Smooth muscle cell (in vitro differentiated cells): Measurements from ENCODE around the gene FSTL4. TPM values are rescaled to one million over a fixed set of nuclear protein-coding genes. Genes with fewer than 3 reads are reported as not detected.

Experiments used
- DNase-seq: peaks from one replicate; lab custom pipeline; 2025; ENCODE audit not compliant: unreplicated experiment; lab: John Stamatoyannopoulos, UW
- H2AFZ ChIP-seq: fragments of 200-600 bp; sonication (generic); 2 replicates; pipeline ENCODE4 v1.6.0; 2016; ENCODE audit warnings: antibody characterized with exemption, low read depth, mild to moderate bottlenecking
- H3F3A ChIP-seq: fragments of 200-600 bp; sonication (generic); 2 replicates; pipeline ENCODE4 v1.6.0; 2017; ENCODE audit warnings: antibody characterized with exemption, low read depth
- H3K27ac ChIP-seq: fragments of 200-600 bp; sonication (generic); 2 replicates; pipeline ENCODE4 v1.5.1; 2016; ENCODE audit warnings: low read depth, mild to moderate bottlenecking
- H3K27me3 ChIP-seq: fragments of 200-600 bp; sonication (generic); 2 replicates; pipeline ENCODE4 v1.6.1; 2016; ENCODE audit warnings: low read depth, mild to moderate bottlenecking
- H3K36me3 ChIP-seq: fragments of 200-600 bp; sonication (generic); 2 replicates; pipeline ENCODE4 v1.5.1; 2016; ENCODE audit warnings: low read depth
- H3K4me1 ChIP-seq: fragments of 200-600 bp; sonication (generic); 2 replicates; pipeline ENCODE4 v1.5.1; 2016; ENCODE audit warnings: low read depth
- H3K4me2 ChIP-seq: fragments of 200-600 bp; sonication (generic); 2 replicates; pipeline ENCODE4 v1.6.0; 2016; ENCODE audit warnings: mild to moderate bottlenecking
- H3K4me3 ChIP-seq: fragments of 200-600 bp; sonication (generic); 2 replicates; pipeline ENCODE4 v1.5.1; 2016; ENCODE audit warnings: mild to moderate bottlenecking
- H3K79me2 ChIP-seq: fragments of 200-600 bp; sonication (generic); 2 replicates; pipeline ENCODE4 v1.6.0; 2016; ENCODE audit warnings: low read depth, mild to moderate bottlenecking
- H3K9ac ChIP-seq: fragments of 200-600 bp; sonication (generic); 2 replicates; pipeline ENCODE4 v1.6.0; 2016; ENCODE audit warnings: low read depth
- H3K9me3 ChIP-seq: fragments of 200-600 bp; sonication (generic); replicated peaks from 2 replicates; pipeline ENCODE4 v1.5.1; 2016; ENCODE audit warnings: low read depth
- H4K20me1 ChIP-seq: fragments of 200-600 bp; sonication (generic); 2 replicates; pipeline ENCODE4 v1.6.0; 2016; ENCODE audit warnings: low read depth
- WGBS: methylation state at CpG from one replicate; pipeline ENCODE4 v1.1.7; 2016; ENCODE audit warnings: low lambda C conversion rate; 5-methylcytosine and 5-hydroxymethylcytosine counted together
- polyA plus RNA-seq: library from polyadenylated mRNA; unstranded; fragments of >200 nt; fragmentation: Nextera tagmentation; extraction: Ambion mirVana; gene quantifications from 2 replicates; pipeline ENCODE4 v1.2.1, GENCODE V29; 2016
- total RNA-seq: library from RNA; depleted of rRNA; stranded (reverse); fragments of >200 nt; gene quantifications from 2 replicates; pipeline ENCODE4 v1.2.3, GENCODE V29; 2014
- TF ChIP-seq, protein P1 (sequence below): fragments of 200-600 bp; sonication (generic); IDR thresholded peaks from 2 replicates; pipeline ENCODE4 v1.5.1; 2017; ENCODE audit warnings: borderline replicate concordance, mild to moderate bottlenecking, antibody characterized with exemption; ENCODE audit not compliant: insufficient read depth, poor library complexity, severe bottlenecking

The FSTL4 gene
- total and polyA plus RNA-seq, 2 experiments from 2014 or later, result 0.49 TPM; not detected in 1

DNA sequence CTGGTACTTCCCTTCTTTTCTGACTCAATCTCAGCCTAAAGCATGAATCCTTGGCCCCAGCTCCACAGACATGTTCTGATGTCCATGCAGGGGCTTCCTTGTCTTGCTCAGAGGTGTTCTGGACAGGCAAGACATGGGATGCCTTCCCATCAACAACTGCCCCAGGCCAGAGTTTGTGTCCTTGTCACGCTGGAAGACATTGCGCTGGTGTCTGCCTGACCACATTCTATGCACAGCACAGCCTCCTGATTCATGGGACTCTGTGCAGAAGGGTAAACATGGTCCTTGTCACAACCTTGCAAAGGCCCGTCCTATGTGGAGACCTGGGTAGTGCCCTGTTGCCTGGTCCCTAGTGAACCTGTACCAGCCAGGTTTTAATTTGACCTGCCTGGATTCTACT lies 212.2 kb downstream of the FSTL4 start:
- no peaks in the 10 kb centered on the region for H3K9me3 ChIP-seq
- no peaks in the 10 kb centered on the region for H3K36me3 ChIP-seq
- no peak for DNase-seq
- no peaks in the 10 kb centered on the region for H4K20me1 ChIP-seq
- WGBS, result 84% methylated on average over 3 of the region's 3 CpGs
- H3K4me1 ChIP-seq, result peaks cover 13% of the 10 kb centered on the region
- H3K27me3 ChIP-seq, result no peaks in the 10 kb centered on the region
- no peak overlapping the region for H3K9ac ChIP-seq
- TF ChIP-seq, protein P1, sequence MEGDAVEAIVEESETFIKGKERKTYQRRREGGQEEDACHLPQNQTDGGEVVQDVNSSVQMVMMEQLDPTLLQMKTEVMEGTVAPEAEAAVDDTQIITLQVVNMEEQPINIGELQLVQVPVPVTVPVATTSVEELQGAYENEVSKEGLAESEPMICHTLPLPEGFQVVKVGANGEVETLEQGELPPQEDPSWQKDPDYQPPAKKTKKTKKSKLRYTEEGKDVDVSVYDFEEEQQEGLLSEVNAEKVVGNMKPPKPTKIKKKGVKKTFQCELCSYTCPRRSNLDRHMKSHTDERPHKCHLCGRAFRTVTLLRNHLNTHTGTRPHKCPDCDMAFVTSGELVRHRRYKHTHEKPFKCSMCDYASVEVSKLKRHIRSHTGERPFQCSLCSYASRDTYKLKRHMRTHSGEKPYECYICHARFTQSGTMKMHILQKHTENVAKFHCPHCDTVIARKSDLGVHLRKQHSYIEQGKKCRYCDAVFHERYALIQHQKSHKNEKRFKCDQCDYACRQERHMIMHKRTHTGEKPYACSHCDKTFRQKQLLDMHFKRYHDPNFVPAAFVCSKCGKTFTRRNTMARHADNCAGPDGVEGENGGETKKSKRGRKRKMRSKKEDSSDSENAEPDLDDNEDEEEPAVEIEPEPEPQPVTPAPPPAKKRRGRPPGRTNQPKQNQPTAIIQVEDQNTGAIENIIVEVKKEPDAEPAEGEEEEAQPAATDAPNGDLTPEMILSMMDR, result no peak
- no peaks in the 10 kb centered on the region for H3F3A ChIP-seq
- H3K79me2 ChIP-seq, result no peaks in the 10 kb centered on the region
- no peak overlapping the region for H3K4me2 ChIP-seq
- H3K4me3 ChIP-seq, result no peak overlapping the region
- H2AFZ ChIP-seq, result no peak overlapping the region
- H3K27ac ChIP-seq, result no peak overlapping the region

DNA sequence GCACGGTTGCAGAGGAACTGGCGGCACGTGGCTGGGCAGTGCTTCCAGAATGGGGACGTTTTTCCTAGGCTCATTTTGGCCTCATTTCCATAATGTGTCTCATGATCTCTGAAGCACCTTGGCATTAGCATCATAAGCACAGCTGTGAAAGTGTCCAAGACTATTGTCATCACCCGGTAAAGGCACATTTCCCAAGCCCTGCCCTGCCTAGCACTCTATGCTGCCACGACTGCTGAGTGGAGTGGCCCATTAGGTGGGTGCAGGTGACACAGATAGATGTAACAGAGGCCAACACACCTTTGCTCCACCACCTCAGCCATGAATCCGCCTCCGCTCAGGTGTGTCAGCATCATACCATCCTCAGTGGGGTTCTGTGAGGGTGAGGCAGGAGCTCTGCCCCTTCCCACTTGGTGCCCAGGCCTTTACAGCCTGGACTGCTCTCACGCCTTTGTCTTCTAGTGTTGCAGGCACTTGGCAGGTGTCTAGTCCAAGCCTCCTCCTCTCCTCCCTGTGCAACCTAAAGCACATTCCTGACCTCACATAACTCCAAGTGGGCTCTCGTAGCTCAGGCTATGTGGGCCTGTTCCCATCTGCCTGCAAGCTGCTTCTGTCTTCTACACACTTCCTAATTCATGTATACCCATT lies 213.0 kb downstream of the FSTL4 start:
- Histone ChIP-seq H3K9me3 (no peaks in the 10 kb centered on the region), H3K4me1 (peaks cover 13% of the 10 kb centered on the region), H3F3A (no peaks in the 10 kb centered on the region), H4K20me1 (no peaks in the 10 kb centered on the region), H3K4me3 (no peak overlapping the region), H3K27ac (no peak overlapping the region), H3K4me2 (no peak overlapping the region), H3K27me3 (no peaks in the 10 kb centered on the region), H3K79me2 (no peaks in the 10 kb centered on the region), H3K36me3 (no peaks in the 10 kb centered on the region), H3K9ac (no peak overlapping the region), H2AFZ (no peak overlapping the region)
- TF ChIP-seq, protein P1, result no peak
- DNase-seq, result no peak
- 74% methylated on average over 10 of the region's 10 CpGs for WGBS

- H3K36me3 ChIP-seq, result no peaks in the 10 kb centered on the region
- WGBS, result 64% methylated on average over 6 of the region's 6 CpGs
- no peak overlapping the region for H3K4me2 ChIP-seq
- H3K27ac ChIP-seq, result no peak overlapping the region
- no peaks in the 10 kb centered on the region for H4K20me1 ChIP-seq
- H3K4me3 ChIP-seq, result no peak overlapping the region
- peaks cover 13% of the 10 kb centered on the region for H3K4me1 ChIP-seq
- no peaks in the 10 kb centered on the region for H3K79me2 ChIP-seq
- H3F3A ChIP-seq, result no peaks in the 10 kb centered on the region
- DNase-seq, result no peak
- H3K27me3 ChIP-seq, result no peaks in the 10 kb centered on the region
- no peak overlapping the region for H3K9ac ChIP-seq
- no peaks in the 10 kb centered on the region for H3K9me3 ChIP-seq
- H2AFZ ChIP-seq, result no peak overlapping the region
- TF ChIP-seq, protein P1, result no peak
Measured at GRCh38 chr5:133398646-133399101, 213.7 kb downstream of the FSTL4 start.
